GM21529 (cell line): ENCODE measurements around the gene BPIFB6.

Experiments used
- ATAC-seq: cut with Tn5 transposase; IDR thresholded peaks from one replicate; pipeline ENCODE4 v1.9.1; 2021; ENCODE audit not compliant: unreplicated experiment

The BPIFB6 gene

GRCh38 chr20:33000802-33001466 is 30.5 kb upstream of the BPIFB6 start:
- no peak for ATAC-seq

DNA sequence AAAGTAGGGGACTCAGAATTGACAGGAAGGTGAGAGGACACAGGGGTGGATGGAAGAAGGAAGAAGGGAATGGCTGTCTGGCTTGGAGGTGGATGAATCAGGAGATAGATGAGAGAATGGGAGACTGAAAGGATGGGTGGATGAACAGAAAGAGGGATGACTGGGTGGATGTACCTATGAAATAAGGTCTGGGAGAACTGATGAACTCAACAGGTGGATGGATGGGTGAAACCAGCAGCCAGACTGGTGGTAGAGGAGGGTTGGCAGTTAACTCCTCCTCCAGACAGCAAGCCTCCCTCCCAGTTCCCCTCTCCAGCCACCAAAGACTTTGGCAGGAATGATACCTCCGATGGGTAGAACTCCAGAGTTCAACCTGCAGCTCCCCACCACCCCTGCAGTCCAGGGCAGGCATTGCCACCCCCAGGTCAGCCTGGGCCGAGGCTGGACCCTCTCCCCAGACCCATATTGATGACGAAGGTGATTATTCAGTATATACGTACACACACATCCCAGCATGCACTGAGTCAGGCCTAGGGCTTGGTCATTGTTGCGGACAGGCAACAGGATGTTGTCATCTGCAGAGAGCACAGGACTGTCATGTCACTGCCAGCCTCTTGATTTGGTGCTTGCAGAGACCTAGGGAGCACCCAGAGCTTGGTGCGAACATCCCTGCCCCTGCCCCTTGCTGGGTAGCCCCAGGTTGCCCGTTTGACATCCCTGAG is 29.2 kb upstream of the BPIFB6 start:
- no peak for ATAC-seq

GRCh38 chr20:33004141-33004751 is 27.2 kb upstream of the BPIFB6 start, which contains the start of gene SUN5:
Gene SUN5, minus strand, starts transcription at chr20:33004433. Its CDS starts 93 bp downstream, at chr20:33004340.
- no peak for ATAC-seq

DNA sequence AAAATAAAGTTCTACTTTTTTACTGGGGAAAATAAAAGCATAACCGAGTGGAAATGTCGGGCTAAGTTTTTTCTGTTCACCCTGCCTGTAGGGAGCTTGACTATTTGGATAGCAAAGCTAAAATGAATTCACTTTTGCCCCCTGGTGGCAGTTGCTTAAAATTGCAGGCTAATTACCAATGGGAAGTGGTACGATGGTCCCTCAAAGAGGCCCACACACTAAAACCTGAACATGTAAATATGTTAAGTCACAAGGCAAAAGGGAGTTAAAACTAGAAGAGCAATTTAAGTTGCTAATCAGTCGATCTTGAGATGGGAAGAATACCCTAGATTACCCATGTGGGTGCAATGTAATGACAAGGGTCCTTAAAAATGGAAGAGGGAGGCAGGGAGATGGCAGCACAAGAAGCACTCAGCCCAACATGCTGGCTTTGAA is 26.3 kb upstream of the BPIFB6 start:
- no peak for ATAC-seq

DNA sequence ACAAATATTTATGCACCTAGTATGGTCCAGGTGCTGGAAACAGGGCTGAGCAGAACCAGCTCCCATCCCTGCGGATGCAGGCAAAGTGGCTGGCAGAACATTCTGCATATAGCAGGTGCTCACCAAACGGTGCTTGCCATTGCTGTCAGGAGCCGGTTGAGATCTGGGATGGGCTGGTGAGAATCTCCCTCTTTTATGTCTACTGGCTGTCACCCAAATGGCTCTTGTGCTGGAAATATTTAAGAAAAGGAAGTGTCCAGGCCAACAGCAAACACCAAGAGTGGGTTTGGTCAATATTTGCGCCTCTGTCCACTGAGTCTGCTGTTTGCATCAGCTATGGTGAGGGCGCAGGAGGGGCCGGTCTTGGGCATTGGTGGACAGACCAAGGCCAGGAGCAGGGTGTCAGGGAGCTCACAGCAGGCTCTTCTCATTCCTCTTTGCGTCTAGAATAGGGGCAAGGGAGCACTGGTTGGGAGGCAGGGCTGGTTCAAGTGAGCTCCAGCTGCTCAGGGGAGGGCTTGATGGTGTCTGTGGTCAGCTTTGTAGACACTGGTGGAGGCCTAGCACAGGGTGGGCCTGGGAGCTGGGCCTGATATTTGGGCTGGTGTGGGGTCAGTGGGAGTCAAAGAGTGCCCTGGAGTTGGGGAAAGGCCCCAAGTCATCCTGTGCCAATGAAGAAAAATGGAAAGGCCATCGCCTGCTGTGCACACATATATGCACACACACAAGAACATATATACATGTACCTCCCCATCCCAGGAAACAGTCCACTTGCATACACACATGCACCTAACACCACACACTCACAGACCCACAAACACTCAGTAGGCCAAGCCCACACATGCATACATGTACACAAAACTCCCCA is 25.3 kb upstream of the BPIFB6 start:
- no peak for ATAC-seq

DNA sequence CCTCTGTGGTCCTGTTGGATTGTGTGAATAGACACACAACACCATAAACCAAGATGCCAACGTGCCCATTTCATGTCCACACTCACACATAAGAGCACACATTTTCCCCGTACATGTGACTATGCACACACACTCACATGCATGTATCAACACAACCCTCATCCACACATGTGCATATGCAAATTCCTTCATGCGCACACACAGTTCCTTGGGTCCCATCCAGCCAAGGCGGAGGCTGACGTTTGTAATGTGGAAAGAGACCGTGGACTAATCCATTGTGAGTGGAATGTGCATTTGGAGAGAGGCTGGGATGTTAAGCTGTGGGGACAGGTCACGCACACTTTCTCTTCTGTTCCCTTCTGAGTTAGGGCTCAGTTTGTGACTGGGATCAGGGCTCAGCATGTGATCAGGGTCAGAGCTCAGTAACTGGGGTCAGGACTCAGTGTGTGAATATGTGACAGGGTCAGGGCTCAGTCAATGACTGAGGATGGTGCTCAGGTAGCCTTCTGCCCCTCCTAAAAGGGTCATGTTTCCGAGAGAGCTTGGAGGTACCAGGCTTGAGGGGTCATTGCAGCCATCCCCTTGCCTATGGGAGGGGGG is 24.6 kb upstream of the BPIFB6 start:
- ATAC-seq, result no peak

DNA sequence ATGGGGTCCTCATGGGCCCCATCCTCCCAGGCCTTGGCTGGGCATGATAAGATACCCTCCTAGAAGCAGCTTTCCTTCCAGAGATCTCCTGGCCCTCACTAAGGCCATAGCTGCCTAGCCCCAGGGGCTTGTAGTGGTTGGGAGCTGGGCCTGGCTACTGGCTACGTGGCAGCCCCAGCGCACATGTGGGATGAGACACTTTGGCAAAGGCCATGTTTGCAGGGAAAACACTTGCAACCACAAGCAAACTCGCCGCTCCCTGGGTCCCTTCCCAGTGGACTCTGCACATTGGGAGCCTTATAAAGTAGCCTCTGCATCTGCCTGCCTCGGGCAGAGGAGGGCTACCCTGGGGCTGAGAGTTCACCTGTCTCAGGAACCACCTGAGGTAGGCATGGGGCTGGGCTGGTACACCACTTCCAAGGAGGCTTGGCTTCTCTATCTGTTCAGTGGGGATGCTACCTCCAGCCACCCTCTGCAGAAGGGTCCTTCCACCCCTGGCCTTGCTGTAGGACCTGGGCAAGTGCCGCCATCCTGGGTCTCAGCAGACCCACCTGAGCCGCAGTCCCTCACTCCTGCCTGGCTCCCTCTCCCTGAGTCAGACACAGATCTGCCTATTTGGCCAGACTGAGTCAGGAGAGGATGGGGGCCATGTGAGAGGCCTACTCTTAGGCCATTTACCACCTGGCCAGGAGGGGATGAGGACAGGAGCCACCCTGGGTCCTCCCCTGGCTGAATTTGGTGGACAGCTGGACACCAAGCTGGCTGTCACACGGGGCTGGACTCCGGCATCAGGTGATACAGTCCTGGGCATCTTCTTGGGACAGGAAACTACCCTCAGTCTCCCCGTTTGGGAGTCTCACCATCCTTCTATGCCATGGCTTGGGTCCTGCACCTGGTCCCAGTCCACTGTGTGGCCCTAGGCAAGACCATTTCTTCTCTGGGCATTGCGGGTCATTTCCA is 23.8 kb upstream of the BPIFB6 start, which contains the start of gene BPIFB2:
BPIFB2 (plus strand) TSS at position 329 of the 960 bp plus-strand sequence. CDS start 871 bp downstream, outside the sequence.
- no peak for ATAC-seq

DNA sequence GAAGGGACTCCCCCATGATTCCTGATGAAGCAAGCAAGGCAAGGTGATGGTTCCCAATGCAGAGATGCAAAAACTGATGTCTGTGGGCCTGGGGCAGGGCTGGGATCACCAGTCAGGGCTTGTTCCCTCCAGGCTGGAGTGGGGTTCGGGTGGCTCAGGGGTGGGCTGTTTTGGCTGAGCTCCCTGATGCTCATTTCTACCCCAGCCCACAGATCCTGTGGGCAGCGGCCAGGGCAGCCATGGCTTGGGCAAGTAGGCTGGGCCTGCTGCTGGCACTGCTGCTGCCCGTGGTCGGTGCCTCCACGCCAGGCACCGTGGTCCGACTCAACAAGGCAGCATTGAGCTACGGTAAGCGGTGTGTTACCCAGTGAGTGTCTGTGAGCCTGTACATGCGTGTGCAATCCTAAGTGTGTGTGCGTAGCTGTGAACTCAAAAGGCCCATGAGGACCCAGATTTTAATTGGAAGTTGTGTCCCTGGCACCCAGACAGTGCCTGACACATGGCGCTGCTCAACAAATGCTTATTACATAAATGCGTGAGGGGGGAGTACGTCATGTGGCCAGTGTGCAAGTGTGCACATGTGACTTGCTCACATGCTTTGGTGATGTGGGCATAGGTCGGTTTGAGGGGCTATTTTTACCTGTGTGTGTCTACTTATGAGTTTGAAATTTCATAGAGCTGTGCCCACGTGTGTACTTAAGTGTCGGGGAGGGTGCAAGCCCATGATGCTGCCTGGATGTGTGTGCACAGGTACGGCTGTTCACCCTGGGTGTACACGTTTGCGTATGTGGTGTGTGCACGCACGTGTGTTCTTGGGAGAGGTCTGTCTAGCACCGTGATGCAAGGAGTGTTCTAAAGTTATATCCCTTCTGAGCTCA is 22.9 kb upstream of the BPIFB6 start:
- ATAC-seq, result no peak

DNA sequence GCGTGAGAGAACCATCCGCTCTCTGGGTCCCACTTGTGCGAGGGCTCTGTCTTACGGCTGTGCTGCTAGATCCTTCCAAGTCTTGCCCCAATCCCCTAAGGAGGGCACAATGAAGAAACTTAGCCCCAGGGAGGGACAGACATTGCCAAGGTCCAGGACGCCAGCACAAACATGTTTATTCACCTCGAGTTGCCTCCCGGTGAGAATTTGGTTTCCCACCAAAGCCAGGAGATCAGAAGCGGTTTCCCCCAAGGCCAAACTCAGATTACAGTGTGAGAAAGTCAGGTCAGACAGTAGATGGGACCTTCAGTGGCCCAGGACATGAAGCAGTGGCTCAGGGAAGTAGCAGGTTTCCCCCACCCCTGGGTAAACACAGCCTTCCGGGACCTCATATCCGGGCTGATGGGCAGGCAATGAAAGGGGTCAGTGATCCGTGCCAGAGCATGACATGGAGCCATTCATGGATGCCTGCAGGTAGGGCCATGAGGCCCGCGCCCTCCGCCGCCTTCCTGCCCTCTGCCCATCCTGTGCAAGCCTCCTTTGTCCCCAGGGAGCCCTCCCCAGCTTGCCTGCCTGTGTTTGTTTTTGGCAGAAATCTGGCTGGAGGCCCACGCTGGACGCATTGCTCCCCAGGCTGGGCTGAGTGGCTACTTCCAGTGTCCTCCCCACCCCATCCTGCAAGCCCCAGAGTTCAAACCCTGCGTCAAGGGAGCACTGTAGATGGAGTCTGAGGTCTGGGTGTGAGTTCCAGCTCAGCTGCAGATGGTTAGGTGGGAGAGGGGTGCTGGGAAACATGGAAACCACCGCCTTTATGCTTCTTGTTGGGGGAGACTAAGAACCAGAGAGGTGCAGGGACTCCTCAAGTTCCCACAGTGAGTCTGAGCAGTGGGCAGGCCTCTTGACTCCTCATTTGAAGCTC is 22.0 kb upstream of the BPIFB6 start:
- ATAC-seq, result no peak

- ATAC-seq, result no peak
These were observed 21.3 kb upstream of the BPIFB6 start for GRCh38 chr20:33010133-33010504.

- ATAC-seq, result no peak
These were observed 20.6 kb upstream of the BPIFB6 start for GRCh38 chr20:33010674-33011449.

DNA sequence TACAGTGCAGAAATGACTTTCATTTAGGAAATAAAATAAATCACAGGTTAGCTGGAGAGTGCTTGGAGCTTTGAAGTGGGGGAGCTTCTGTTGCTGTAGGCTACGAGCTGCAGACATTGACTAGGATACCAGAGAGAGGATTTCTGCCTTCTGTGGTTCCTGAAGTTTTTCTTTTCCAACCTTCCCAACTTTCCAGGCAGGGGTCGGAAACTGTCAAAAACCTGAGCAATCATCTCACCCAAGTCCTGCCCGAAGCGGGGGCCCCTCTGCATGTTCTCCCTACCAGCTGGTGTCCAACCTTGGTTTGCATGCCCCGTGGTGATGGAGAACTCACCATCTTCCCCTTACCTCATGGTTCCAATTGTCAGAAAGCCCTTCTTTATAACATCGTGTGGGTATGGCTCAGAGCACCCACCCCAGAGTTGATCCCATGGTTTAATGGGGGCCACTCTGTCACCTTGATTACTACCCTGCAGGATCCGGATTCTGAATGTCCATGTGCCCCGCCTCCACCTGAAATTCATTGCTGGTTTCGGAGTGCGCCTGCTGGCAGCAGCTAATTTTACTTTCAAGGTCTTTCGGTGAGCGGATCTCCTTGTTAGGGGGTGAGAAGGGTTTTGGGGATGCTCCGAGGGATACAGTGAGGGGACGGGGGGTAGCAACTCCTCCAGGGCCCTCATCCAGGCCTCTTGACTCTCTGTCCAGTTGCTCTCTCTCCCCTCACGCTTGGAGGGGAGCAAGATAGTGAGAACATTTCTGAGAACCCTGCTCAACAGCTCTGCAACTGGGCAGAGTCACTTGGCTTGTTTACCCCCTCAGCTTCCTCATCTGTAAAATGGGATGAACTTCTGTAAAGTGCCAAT is 18.9 kb upstream of the BPIFB6 start:
- ATAC-seq, result no peak

- ATAC-seq, result no peak
These were observed 17.6 kb upstream of the BPIFB6 start for GRCh38 chr20:33013701-33014326.

DNA sequence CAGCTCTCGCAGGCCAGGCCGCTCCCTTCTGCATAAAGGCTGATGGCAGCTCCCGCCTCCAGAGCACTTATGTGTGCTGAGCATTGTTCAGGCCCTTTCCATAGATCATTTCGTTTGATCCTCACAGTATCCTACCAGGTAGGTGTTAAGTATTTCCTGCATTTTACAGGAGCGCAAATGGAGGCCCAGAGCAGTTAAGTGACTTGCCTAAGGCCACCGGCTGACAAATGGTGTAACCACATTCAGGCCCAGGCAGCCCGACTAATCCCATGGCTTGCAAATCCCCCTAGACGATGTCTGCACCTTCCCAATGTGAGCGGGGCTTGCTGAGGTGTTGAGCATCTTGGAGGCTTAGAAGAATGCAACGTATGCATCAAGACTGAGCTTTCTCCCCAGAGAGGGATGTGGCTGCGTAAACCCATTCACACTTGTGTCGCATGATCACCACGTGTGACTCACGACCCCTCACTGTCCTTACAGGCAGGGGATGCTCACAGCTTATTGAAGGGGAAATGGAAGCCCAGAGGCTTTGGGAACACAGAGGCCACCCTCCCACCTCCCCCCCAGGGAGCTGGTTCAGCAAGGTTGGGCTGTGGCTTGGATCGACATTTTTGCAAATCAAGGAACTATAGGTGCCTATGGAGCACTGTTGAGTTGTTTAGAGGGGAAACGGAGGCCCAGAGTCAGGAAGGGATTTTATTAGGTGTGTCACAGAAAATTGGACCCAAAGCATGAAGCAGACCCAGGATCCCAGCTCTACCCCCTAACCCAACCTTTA is 16.9 kb upstream of the BPIFB6 start:
- no peak for ATAC-seq

GRCh38 chr20:33015114-33015484 is 16.3 kb upstream of the BPIFB6 start:
- ATAC-seq, result no peak
